ENCODE measurements around the gene ANGPTL8.

The ANGPTL8 gene

DNA sequence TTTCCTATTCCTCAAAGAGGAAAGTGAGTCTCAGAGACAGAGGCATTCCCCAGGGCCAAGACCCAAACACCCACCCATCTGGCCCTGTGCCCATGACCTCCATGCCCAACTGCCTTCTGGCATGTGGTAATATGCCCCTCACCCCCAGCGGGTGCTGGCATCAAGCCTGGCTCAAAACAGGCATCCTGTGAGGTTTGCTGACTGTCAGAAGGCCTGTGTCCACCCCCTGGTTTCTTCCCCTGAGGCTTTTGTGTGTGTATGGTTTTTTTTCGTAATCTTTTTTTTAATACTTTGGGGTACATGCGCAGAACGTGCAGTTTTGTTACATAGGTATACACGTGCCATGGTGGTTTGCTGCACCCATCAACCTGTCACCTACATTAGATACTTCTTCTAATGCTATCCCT is 34.5 kb upstream of the ANGPTL8 start:
- no peak overlapping the region for H3K27ac ChIP-seq
- no peak for TF ChIP-seq CTCF (conservative IDR thresholded peaks at IDR 0.05)

DNA sequence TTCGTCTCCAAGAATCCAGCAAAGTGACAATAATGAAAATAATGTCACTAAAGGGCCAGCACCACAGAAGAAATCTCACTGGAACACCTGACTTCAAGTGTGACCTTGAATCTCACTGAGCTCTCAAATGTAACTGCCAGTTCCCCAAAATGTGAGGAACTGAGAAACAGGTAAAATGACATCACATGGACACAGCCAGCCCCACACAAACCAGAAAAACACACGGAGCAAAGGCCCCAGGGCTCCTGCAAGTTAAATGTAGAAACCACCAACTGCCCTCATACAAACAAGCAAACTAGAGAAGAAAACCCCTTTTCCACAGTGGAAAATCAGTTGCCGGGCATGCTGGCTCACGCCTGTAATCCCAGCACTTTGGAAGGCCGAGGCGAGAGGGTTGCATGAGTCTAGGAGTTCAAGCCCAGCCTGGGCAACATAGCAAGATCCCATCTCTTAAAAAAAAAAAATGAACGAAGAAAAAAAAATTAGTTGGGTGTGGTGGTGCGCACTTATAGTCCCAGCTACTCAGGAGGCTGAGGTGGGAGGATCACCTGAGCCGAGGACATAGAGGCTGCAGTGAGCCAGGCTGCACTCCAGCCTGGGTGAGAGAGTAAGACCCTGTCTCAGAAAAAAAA is 33.4 kb upstream of the ANGPTL8 start:
- H3K27ac ChIP-seq = no peak overlapping the region
- TF ChIP-seq CTCF (conservative IDR thresholded peaks at IDR 0.05) = no peak

GRCh38 chr19:11208561-11209471 is 30.6 kb upstream of the ANGPTL8 start:
- H3K27ac ChIP-seq = no peak overlapping the region

DNA sequence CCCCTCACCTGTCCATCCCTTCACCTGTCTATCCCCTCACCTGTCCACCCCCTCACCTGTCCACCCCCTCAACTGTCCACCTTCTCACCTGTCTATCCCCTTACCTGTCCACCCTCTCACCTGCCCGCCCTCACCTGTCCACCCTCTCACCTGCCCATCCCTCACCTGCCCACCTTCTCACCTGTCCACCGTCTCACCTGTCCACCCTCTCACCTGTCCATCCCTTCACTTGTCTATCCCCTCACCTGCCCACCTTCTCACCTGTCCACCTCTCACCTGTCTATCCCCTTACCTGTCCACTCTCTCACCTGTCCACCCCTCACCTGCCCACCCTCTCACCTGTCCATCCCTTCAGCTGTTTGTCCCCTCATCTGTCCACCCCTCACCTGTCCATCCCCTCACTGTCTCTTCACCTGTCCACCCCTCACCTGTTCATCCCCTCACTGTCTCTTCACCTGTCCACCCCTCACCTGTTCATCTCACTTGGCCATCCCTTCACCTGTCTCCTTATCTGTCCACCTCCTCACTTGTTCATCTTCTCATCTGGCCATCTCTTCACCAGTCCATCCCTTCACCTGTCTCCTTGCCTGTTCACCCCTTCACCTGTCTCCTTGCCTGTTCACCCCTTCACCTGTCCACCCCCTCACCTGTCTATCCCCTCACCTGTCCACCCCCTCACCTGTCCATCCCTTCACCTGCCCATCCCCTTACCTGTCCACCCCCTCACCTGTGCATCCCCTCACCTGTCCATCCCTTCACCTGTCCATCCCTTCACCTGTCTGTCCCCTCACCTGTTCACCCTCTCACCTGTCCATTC is 29.4 kb upstream of the ANGPTL8 start:
- no peak for TF ChIP-seq CTCF (conservative IDR thresholded peaks at IDR 0.05)
- H3K27ac ChIP-seq = no peak overlapping the region

More at GRCh38 chr19:11208561-11209471, 30.6 kb upstream of the ANGPTL8 start:
- TF ChIP-seq CTCF (conservative IDR thresholded peaks at IDR 0.05) = no peak

- H3K27ac ChIP-seq = no peak overlapping the region
- TF ChIP-seq CTCF (conservative IDR thresholded peaks at IDR 0.05) = no peak
These were observed 28.8 kb upstream of the ANGPTL8 start for GRCh38 chr19:11210656-11210928.

DNA sequence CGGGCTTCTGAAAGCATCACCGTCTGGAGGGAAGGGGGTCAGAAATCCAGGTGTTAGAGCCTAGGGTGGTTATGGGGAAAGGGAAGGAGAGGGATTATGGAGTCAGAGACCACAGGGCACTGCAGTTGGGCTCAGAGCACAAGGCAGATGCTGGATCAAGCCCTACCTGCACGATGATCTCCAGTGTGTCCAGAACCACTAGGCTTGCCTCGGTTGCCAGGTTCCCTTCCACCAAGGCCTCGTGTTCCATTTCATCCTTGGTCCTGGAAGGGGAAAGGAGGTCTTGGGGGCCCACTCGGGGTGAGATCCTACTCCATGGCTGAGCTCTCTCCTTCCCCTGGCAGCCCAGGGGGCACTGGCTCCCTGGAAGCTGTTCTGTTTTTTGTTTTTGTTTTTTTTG is 25.0 kb upstream of the ANGPTL8 start:
- H3K27ac ChIP-seq = no peak overlapping the region
- TF ChIP-seq CTCF (conservative IDR thresholded peaks at IDR 0.05) = no peak

DNA sequence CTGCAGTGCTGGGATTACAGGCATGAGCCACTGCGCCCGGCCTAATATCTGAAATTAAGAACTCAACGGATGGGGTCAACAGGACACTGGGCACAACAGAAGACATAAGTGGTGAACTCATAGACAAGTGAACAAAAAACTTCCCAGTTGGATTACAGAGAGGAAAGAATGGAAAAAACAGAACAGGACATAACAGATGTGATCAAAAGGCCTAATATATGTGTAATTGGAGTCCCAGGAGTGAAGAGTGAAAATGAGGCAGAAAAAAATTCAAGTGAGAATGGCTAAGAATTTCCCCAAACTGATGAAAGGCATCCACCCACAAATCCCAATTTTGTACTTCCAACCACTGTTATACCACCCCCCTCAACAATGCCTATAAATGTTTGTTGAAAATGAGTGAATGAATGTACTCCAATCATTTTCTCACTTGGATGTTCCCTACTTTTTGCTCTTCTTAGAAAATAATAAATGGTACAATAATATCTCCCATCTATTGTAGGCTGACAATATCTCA is 18.3 kb upstream of the ANGPTL8 start:
- TF ChIP-seq CTCF (conservative IDR thresholded peaks at IDR 0.05) = no peak
- no peak overlapping the region for H3K27ac ChIP-seq
